ENCODE measurements around the gene TPX2. TPM values are rescaled to one million over a fixed set of nuclear protein-coding genes. Genes with fewer than 3 reads are reported as not detected.
A peak's percentile ranks its signal among the peaks of the same experiment; 100 is the strongest.

The TPX2 gene
- total and polyA plus RNA-seq, 10 of the 15 experiments (the other 5 are each of a cell fraction or from before 2014, with no cell fraction given): 29.7 to 144 (median 89.0) TPM

DNA sequence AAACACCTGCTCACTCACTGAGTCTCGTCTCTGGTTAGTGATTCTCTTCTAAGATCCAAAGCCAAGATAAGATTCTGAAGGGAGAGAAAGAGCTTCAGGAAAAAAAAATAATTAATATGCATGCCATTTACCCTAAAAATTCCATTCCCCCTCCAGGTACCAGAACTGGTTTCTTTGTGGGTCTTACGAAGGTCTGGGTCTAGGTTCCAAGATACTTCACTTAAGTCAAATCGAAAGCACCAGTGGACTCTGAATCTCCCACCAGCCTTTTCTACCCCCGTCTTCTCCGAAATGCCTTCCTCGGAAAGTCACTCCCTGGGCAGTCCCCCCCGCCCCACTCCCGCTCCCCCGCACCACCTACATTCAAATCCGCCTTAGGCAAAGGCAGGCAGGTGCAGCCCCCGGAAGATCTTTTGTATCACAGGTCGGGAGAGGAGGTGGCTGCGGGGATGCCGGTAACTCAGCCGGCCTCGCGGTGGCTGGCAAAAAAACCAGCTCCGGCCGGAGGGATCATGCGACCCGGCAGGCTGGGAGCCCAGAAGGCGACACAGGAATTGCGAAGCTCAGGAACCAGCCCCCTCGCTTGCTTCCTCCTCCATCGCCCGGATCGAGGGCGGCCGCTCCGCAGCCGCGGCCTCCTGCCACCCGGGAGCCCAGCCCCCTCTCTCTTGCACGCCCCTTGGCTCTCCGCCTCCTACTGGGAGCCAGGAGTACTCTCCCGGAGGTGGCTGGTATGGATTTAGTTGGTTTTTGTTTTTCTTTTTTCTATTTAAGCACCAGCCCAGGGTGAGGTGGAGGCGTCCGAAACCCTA lies 16.6 kb upstream of the TPX2 start, which contains the start of gene BCL2L1 (continued):
- TF ChIP-seq NFIC (IDR thresholded peaks at IDR 0.05; ENCODE audit: low read depth, low read length) (peak; percentile 41; the same call in 1 of the 2 replicates), PAX8 (IDR thresholded peaks at IDR 0.05) (no peak), EED (IDR thresholded peaks at IDR 0.05; ENCODE audit: low read depth) (peak; percentile 55), PML (IDR thresholded peaks at IDR 0.05; ENCODE audit: low read length) (peak; percentile 60; the same call in 1 of the 2 replicates), CHD1 (IDR thresholded peaks at IDR 0.05; ENCODE audit: low read depth, low read length) (no peak), GATAD2B (conservative IDR thresholded peaks at IDR 0.05; ENCODE audit: low read depth) (peak; percentile 35), TCF3 (IDR thresholded peaks at IDR 0.05; ENCODE audit: borderline replicate concordance, insufficient read depth, low read depth, low read length) (0 out of 2 replicates have a peak, but pooled peaks have one; percentile 17), DPF2 (IDR thresholded peaks at IDR 0.05) (peak; percentile 25; the same call in 1 of the 2 replicates), NR2F1 (conservative IDR thresholded peaks at IDR 0.05) (no peak), CREM (IDR thresholded peaks at IDR 0.05; ENCODE audit: low read depth) (0 out of 2 replicates have a peak, but pooled peaks have one; percentile 8), POLR2A (IDR thresholded peaks at IDR 0.05; ENCODE audit: low read depth, low read length) (peak; percentile 73)
- TF ChIP-seq, protein P1, sequence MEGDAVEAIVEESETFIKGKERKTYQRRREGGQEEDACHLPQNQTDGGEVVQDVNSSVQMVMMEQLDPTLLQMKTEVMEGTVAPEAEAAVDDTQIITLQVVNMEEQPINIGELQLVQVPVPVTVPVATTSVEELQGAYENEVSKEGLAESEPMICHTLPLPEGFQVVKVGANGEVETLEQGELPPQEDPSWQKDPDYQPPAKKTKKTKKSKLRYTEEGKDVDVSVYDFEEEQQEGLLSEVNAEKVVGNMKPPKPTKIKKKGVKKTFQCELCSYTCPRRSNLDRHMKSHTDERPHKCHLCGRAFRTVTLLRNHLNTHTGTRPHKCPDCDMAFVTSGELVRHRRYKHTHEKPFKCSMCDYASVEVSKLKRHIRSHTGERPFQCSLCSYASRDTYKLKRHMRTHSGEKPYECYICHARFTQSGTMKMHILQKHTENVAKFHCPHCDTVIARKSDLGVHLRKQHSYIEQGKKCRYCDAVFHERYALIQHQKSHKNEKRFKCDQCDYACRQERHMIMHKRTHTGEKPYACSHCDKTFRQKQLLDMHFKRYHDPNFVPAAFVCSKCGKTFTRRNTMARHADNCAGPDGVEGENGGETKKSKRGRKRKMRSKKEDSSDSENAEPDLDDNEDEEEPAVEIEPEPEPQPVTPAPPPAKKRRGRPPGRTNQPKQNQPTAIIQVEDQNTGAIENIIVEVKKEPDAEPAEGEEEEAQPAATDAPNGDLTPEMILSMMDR (IDR thresholded peaks at IDR 0.05 in 2 of 3, conservative IDR thresholded peaks at IDR 0.05 in 1 of 3; ENCODE audit: control insufficient read depth in 2 of 3, extremely low read depth in 1 of 3, insufficient read depth in 1 of 3, low read depth in 3 of 3, low read length in 3 of 3): peak; percentile 41 to 54 (median 43); a peak in 5 of 6 replicates
- TF ChIP-seq, protein P2, sequence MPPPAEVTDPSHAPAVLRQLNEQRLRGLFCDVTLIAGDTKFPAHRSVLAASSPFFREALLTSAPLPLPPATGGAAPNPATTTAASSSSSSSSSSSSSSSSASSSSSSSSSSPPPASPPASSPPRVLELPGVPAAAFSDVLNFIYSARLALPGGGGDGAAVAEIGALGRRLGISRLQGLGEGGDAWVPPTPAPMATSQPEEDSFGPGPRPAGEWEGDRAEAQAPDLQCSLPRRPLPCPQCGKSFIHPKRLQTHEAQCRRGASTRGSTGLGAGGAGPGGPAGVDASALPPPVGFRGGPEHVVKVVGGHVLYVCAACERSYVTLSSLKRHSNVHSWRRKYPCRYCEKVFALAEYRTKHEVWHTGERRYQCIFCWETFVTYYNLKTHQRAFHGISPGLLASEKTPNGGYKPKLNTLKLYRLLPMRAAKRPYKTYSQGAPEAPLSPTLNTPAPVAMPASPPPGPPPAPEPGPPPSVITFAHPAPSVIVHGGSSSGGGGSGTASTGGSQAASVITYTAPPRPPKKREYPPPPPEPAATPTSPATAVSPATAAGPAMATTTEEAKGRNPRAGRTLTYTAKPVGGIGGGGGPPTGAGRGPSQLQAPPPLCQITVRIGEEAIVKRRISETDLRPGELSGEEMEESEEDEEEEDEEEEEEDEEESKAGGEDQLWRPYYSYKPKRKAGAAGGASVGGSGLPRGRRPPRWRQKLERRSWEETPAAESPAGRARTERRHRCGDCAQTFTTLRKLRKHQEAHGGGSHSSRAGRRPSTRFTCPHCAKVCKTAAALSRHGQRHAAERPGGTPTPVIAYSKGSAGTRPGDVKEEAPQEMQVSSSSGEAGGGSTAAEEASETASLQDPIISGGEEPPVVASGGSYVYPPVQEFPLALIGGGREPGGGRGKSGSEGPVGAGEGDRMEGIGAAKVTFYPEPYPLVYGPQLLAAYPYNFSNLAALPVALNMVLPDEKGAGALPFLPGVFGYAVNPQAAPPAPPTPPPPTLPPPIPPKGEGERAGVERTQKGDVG (CRISPR knock-in tag; IDR thresholded peaks at IDR 0.05): no peak
- TF ChIP-seq, protein P3, sequence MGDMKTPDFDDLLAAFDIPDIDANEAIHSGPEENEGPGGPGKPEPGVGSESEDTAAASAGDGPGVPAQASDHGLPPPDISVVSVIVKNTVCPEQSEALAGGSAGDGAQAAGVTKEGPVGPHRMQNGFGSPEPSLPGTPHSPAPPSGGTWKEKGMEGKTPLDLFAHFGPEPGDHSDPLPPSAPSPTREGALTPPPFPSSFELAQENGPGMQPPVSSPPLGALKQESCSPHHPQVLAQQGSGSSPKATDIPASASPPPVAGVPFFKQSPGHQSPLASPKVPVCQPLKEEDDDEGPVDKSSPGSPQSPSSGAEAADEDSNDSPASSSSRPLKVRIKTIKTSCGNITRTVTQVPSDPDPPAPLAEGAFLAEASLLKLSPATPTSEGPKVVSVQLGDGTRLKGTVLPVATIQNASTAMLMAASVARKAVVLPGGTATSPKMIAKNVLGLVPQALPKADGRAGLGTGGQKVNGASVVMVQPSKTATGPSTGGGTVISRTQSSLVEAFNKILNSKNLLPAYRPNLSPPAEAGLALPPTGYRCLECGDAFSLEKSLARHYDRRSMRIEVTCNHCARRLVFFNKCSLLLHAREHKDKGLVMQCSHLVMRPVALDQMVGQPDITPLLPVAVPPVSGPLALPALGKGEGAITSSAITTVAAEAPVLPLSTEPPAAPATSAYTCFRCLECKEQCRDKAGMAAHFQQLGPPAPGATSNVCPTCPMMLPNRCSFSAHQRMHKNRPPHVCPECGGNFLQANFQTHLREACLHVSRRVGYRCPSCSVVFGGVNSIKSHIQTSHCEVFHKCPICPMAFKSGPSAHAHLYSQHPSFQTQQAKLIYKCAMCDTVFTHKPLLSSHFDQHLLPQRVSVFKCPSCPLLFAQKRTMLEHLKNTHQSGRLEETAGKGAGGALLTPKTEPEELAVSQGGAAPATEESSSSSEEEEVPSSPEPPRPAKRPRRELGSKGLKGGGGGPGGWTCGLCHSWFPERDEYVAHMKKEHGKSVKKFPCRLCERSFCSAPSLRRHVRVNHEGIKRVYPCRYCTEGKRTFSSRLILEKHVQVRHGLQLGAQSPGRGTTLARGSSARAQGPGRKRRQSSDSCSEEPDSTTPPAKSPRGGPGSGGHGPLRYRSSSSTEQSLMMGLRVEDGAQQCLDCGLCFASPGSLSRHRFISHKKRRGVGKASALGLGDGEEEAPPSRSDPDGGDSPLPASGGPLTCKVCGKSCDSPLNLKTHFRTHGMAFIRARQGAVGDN (IDR thresholded peaks at IDR 0.05): peak; percentile 32; the same call in 1 of the 2 replicates
